ENCODE results near the gene WFDC1. TPM values are rescaled to one million over a fixed set of nuclear protein-coding genes. Genes with fewer than 3 reads are reported as not detected.
A peak's percentile ranks its signal among the peaks of the same experiment; 100 is the strongest.

Gene WFDC1
- polyA plus RNA-seq, 4 donors, result 1.6 to 5.4 (median 3.8) TPM

DNA sequence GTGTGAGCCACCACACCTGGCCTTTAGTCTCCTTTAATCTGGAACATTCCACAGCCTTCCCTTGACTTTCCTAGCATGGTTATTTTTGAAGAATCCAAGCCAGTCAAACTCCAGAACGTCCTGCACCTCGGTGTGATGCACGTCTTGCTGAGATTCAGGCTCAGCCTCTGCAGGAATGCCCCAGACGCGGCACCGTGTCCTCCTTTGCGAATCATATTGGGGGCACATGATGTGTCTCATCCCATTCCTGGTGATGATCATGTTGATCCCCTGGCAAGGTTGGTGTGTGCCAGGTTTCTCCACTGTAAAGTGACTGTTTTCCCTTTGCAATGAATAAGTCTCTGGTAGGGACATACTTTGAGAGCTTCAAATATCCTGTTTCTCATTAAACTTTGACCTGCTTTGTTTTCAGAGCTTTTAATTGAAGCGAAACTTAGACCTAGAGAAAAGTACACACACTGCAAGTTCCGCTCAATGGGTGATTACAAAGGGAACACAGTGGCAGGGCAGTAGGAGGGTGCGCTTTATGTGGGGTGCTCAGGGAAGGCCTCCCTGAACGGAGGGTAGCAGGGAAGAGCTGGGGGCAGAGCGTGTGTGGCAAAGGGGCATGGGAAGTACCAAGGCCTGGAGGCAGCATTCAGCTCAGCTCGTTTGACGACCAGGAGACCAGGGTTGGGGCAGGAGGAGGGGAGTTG lies 64.1 kb downstream of the WFDC1 start:
- Histone ChIP-seq H3K9me3 (ENCODE audit: control insufficient read depth in 2 of 2, insufficient read depth in 1 of 2, low read depth in 1 of 2, low read length in 1 of 2) (no peaks in the 10 kb centered on the region), H3K27ac (ENCODE audit: low read depth in 1 of 3, low read length in 2 of 3) (peak overlapping the region in 1 of 3 donors; percentile 64), H3K4me3 (ENCODE audit: low read depth in 1 of 3, low read length in 3 of 3) (no peak overlapping the region), H3K36me3 (ENCODE audit: control insufficient read depth in 3 of 3, insufficient read depth in 2 of 3, low read depth in 1 of 3, low read length in 3 of 3) (no peaks in the 10 kb centered on the region), H3K4me1 (ENCODE audit: control insufficient read depth in 3 of 3, insufficient read depth in 2 of 3, low read depth in 1 of 3, low read length in 2 of 3) (peaks cover 1 to 8% (median 4%) of the 10 kb centered on the region in 3 donors), H3K27me3 (ENCODE audit: control insufficient read depth in 3 of 3, insufficient read depth in 3 of 3, low read length in 3 of 3) (no peaks in the 10 kb centered on the region)
- 44 to 69% (median 49%) methylated on average over 14 of the region's 14 CpGs for WGBS, 3 donors
- DNase-seq (peak; percentile 43 to 77), FAIRE-seq (no peak)

GRCh38 chr16:84359326-84359725 lies 64.6 kb downstream of the WFDC1 start:
- Histone ChIP-seq H3K9me3 (ENCODE audit: control insufficient read depth in 2 of 2, insufficient read depth in 1 of 2, low read depth in 1 of 2, low read length in 1 of 2) (no peaks in the 10 kb centered on the region), H3K27ac (ENCODE audit: low read depth in 1 of 3, low read length in 2 of 3) (no peak overlapping the region), H3K4me1 (ENCODE audit: control insufficient read depth in 3 of 3, insufficient read depth in 2 of 3, low read depth in 1 of 3, low read length in 2 of 3) (peaks cover 1 to 8% (median 4%) of the 10 kb centered on the region in 3 donors), H3K27me3 (ENCODE audit: control insufficient read depth in 3 of 3, insufficient read depth in 3 of 3, low read length in 3 of 3) (peaks cover 0 to 3% (median 0%) of the 10 kb centered on the region in 3 donors), H3K36me3 (ENCODE audit: control insufficient read depth in 3 of 3, insufficient read depth in 2 of 3, low read depth in 1 of 3, low read length in 3 of 3) (no peaks in the 10 kb centered on the region), H3K4me3 (ENCODE audit: low read depth in 1 of 3, low read length in 3 of 3) (no peak overlapping the region)
- WGBS, 3 donors, result 51 to 77% (median 62%) methylated on average over 7 to 8 of the region's 8 CpGs
- no peak for DNase-seq
- no peak for FAIRE-seq

- WGBS, 3 donors, result 76 to 89% (median 79%) methylated on average over 15 of the region's 15 CpGs
- H3K9me3 ChIP-seq (ENCODE audit: control insufficient read depth in 2 of 2, insufficient read depth in 1 of 2, low read depth in 1 of 2, low read length in 1 of 2), result no peaks in the 10 kb centered on the region
- FAIRE-seq (no peak), DNase-seq (no peak)
- no peaks in the 10 kb centered on the region for H3K36me3 ChIP-seq (ENCODE audit: control insufficient read depth in 3 of 3, insufficient read depth in 2 of 3, low read depth in 1 of 3, low read length in 3 of 3)
- no peak overlapping the region for H3K27ac ChIP-seq (ENCODE audit: low read depth in 1 of 3, low read length in 2 of 3)
- H3K4me3 ChIP-seq (ENCODE audit: low read depth in 1 of 3, low read length in 3 of 3), result no peak overlapping the region
- peaks cover 0 to 3% (median 0%) of the 10 kb centered on the region in 3 donors for H3K27me3 ChIP-seq (ENCODE audit: control insufficient read depth in 3 of 3, insufficient read depth in 3 of 3, low read length in 3 of 3)
- H3K4me1 ChIP-seq (ENCODE audit: control insufficient read depth in 3 of 3, insufficient read depth in 2 of 3, low read depth in 1 of 3, low read length in 2 of 3), result peaks cover 1 to 8% (median 4%) of the 10 kb centered on the region in 3 donors
Observed at GRCh38 chr16:84360170-84360569, 65.5 kb downstream of the WFDC1 start.

GRCh38 chr16:84360748-84361147 lies 66.1 kb downstream of the WFDC1 start:
- 75 to 92% (median 83%) methylated on average over 4 of the region's 4 CpGs for WGBS, 3 donors

DNA sequence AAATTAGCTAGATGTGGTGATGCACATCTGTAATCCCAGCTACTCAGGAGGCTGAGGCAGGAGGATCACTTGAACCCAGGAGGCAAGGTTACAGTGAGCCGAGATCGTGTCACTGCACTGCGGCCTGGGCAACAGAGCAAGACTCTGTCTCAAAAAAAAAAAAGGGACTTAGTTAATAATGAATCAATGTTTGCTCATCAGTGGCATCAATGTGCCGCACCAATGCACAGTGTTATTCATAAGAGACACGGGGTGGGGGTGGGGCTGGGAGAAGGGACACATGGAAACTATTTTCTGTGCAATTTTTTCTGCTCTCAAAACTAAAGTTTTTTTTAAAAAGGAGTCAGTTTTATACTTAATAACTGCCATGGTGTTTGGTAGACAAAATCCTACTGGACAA lies 66.9 kb downstream of the WFDC1 start:
- Histone ChIP-seq H3K27ac (ENCODE audit: low read depth in 1 of 3, low read length in 2 of 3) (no peak overlapping the region), H3K4me1 (ENCODE audit: control insufficient read depth in 3 of 3, insufficient read depth in 2 of 3, low read depth in 1 of 3, low read length in 2 of 3) (peaks cover 0 to 8% (median 1%) of the 10 kb centered on the region in 3 donors), H3K9me3 (ENCODE audit: control insufficient read depth in 2 of 2, insufficient read depth in 1 of 2, low read depth in 1 of 2, low read length in 1 of 2) (no peaks in the 10 kb centered on the region), H3K4me3 (ENCODE audit: low read depth in 1 of 3, low read length in 3 of 3) (no peak overlapping the region), H3K36me3 (ENCODE audit: control insufficient read depth in 3 of 3, insufficient read depth in 2 of 3, low read depth in 1 of 3, low read length in 3 of 3) (no peaks in the 10 kb centered on the region), H3K27me3 (ENCODE audit: control insufficient read depth in 3 of 3, insufficient read depth in 3 of 3, low read length in 3 of 3) (peaks cover 0 to 4% (median 3%) of the 10 kb centered on the region in 3 donors)
- no peak for FAIRE-seq
- WGBS, 3 donors, result 55 to 74% (median 70%) methylated on average over 5 of the region's 5 CpGs
- no peak for DNase-seq

More at GRCh38 chr16:84360748-84361147, 66.1 kb downstream of the WFDC1 start:
- no peak overlapping the region for H3K27ac ChIP-seq (ENCODE audit: low read depth in 1 of 3, low read length in 2 of 3)
- H3K4me1 ChIP-seq (ENCODE audit: control insufficient read depth in 3 of 3, insufficient read depth in 2 of 3, low read depth in 1 of 3, low read length in 2 of 3), result peaks cover 1 to 8% (median 4%) of the 10 kb centered on the region in 3 donors
- no peak overlapping the region for H3K4me3 ChIP-seq (ENCODE audit: low read depth in 1 of 3, low read length in 3 of 3)
- no peaks in the 10 kb centered on the region for H3K9me3 ChIP-seq (ENCODE audit: control insufficient read depth in 2 of 2, insufficient read depth in 1 of 2, low read depth in 1 of 2, low read length in 1 of 2)
- no peaks in the 10 kb centered on the region for H3K36me3 ChIP-seq (ENCODE audit: control insufficient read depth in 3 of 3, insufficient read depth in 2 of 3, low read depth in 1 of 3, low read length in 3 of 3)
- no peak for FAIRE-seq
- peaks cover 0 to 3% (median 0%) of the 10 kb centered on the region in 3 donors for H3K27me3 ChIP-seq (ENCODE audit: control insufficient read depth in 3 of 3, insufficient read depth in 3 of 3, low read length in 3 of 3)
- no peak for DNase-seq

DNA sequence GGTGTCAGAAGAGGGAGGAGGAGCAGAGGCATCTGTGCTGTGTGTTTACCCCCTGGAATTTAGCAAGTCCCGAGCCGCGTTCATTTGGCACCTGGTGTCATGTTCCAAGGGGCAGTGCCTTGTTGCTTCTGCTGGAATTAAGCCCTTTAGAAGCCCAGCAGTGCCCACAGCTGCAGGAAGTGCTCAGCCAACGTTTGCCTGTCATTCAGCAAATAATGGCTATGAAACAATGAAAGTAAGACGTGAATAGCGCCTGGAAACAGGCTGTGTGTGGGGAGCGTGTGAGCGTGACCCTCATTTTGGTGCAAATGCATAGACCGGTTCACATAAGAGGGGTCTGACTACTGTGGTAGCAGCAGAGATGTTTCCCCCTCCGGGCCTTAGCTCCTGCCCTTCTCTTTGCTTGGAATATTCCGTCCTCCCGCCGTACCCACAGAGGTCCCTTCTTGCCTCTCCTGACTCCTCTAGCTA lies 67.8 kb downstream of the WFDC1 start:
- no peaks in the 10 kb centered on the region for H3K36me3 ChIP-seq (ENCODE audit: control insufficient read depth in 3 of 3, insufficient read depth in 2 of 3, low read depth in 1 of 3, low read length in 3 of 3)
- H3K4me3 ChIP-seq (ENCODE audit: low read depth in 1 of 3, low read length in 3 of 3), result no peak overlapping the region
- H3K27ac ChIP-seq (ENCODE audit: low read depth in 1 of 3, low read length in 2 of 3), result peak overlapping the region in 1 of 3 donors; percentile 19
- no peaks in the 10 kb centered on the region for H3K9me3 ChIP-seq (ENCODE audit: control insufficient read depth in 2 of 2, insufficient read depth in 1 of 2, low read depth in 1 of 2, low read length in 1 of 2)
- peaks cover 0 to 8% (median 0%) of the 10 kb centered on the region in 3 donors for H3K4me1 ChIP-seq (ENCODE audit: control insufficient read depth in 3 of 3, insufficient read depth in 2 of 3, low read depth in 1 of 3, low read length in 2 of 3)
- FAIRE-seq (no peak), DNase-seq (peak in 1 of 2 donors; percentile 41)
- 25 to 63% (median 58%) methylated on average over 12 to 13 of the region's 13 CpGs for WGBS, 3 donors
- peaks cover 0 to 11% (median 7%) of the 10 kb centered on the region in 3 donors for H3K27me3 ChIP-seq (ENCODE audit: control insufficient read depth in 3 of 3, insufficient read depth in 3 of 3, low read length in 3 of 3)

GRCh38 chr16:84366208-84366607 lies 71.5 kb downstream of the WFDC1 start:
- Histone ChIP-seq H3K4me3 (ENCODE audit: low read depth in 1 of 3, low read length in 3 of 3) (no peak overlapping the region), H3K36me3 (ENCODE audit: control insufficient read depth in 3 of 3, insufficient read depth in 2 of 3, low read depth in 1 of 3, low read length in 3 of 3) (no peaks in the 10 kb centered on the region), H3K27me3 (ENCODE audit: control insufficient read depth in 3 of 3, insufficient read depth in 3 of 3, low read length in 3 of 3) (peaks cover 0 to 17% (median 12%) of the 10 kb centered on the region in 3 donors), H3K9me3 (ENCODE audit: control insufficient read depth in 2 of 2, insufficient read depth in 1 of 2, low read depth in 1 of 2, low read length in 1 of 2) (no peaks in the 10 kb centered on the region), H3K4me1 (ENCODE audit: control insufficient read depth in 3 of 3, insufficient read depth in 2 of 3, low read depth in 1 of 3, low read length in 2 of 3) (peaks cover 0 to 19% (median 4%) of the 10 kb centered on the region in 3 donors), H3K27ac (ENCODE audit: low read depth in 1 of 3, low read length in 2 of 3) (no peak overlapping the region)
- FAIRE-seq, result no peak
- WGBS, 3 donors, result 84 to 88% (median 85%) methylated on average over 9 of the region's 9 CpGs
- no peak for DNase-seq

- DNase-seq, result peak; percentile 22 to 40
- Histone ChIP-seq H3K36me3 (ENCODE audit: control insufficient read depth in 3 of 3, insufficient read depth in 2 of 3, low read depth in 1 of 3, low read length in 3 of 3) (no peaks in the 10 kb centered on the region), H3K4me1 (ENCODE audit: control insufficient read depth in 3 of 3, insufficient read depth in 2 of 3, low read depth in 1 of 3, low read length in 2 of 3) (peaks cover 0 to 20% (median 6%) of the 10 kb centered on the region in 3 donors), H3K27ac (ENCODE audit: low read depth in 1 of 3, low read length in 2 of 3) (peak overlapping the region in 1 of 3 donors; percentile 35), H3K27me3 (ENCODE audit: control insufficient read depth in 3 of 3, insufficient read depth in 3 of 3, low read length in 3 of 3) (peaks cover 0 to 17% (median 12%) of the 10 kb centered on the region in 3 donors), H3K4me3 (ENCODE audit: low read depth in 1 of 3, low read length in 3 of 3) (no peak overlapping the region), H3K9me3 (ENCODE audit: control insufficient read depth in 2 of 2, insufficient read depth in 1 of 2, low read depth in 1 of 2, low read length in 1 of 2) (no peaks in the 10 kb centered on the region)
- WGBS, 3 donors, result 16 to 38% (median 30%) methylated on average over 9 of the region's 9 CpGs
- no peak for FAIRE-seq
Observed at GRCh38 chr16:84367297-84367680, 72.6 kb downstream of the WFDC1 start.
